K562 (cell line): ENCODE measurements around the gene USP19. TPM values are rescaled to one million over a fixed set of nuclear protein-coding genes. Genes with fewer than 3 reads are reported as not detected.

Source experiments
- ARNT ChIP-seq, 2 experiments: fragments of 450-650 bp; IDR thresholded peaks; 2 replicates each; pipeline ENCODE4 v1.6.1; 2016; ENCODE audit warnings: mild to moderate bottlenecking in 1 of 2
- BACH1 ChIP-seq: fragments of 200-800 bp; sonication (Bioruptor generic); IDR thresholded peaks from 2 replicates; pipeline ENCODE4 v1.6.1; 2016; ENCODE audit warnings: missing genetic modification characterization, missing compliant biosample characterization
- BCOR ChIP-seq: fragments of 450-650 bp; IDR thresholded peaks from 2 replicates; pipeline ENCODE4 v1.6.1; 2016
- CXXC5 ChIP-seq: fragments of 250-450 bp; sonication (Bioruptor Pico); IDR thresholded peaks from 2 replicates; pipeline ENCODE4 v1.8.0; 2022; ENCODE audit warnings: inconsistent platforms, mild to moderate bottlenecking, moderate library complexity
- FOS ChIP-seq: IDR thresholded peaks from 3 replicates; pipeline ENCODE4 v1.6.1; 2011; ENCODE audit not compliant: insufficient read length; ENCODE audit errors: extremely low read depth
- NFIX ChIP-seq: fragments of 250-450 bp; sonication (Bioruptor Pico); IDR thresholded peaks from 2 replicates; pipeline ENCODE4 v1.4.0; 2020; ENCODE audit warnings: low read depth, mild to moderate bottlenecking, moderate library complexity
- NONO ChIP-seq, 2 experiments: fragments of 200-400 bp in 1 of 2; fragments of 450-650 bp in 1 of 2; formaldehyde crosslinking in 1 of 2; IDR thresholded peaks; 2 replicates each; pipeline ENCODE4 v1.6.1; 2017; ENCODE audit warnings: low read depth in 2 of 2, mild to moderate bottlenecking in 2 of 2, moderate library complexity in 2 of 2, low read length in 1 of 2
- PTRF ChIP-seq: fragments of 450-650 bp; IDR thresholded peaks from 2 replicates; pipeline ENCODE4 v1.6.1; 2016; ENCODE audit warnings: mild to moderate bottlenecking, missing genetic modification characterization, missing compliant biosample characterization
- SMARCA4 ChIP-seq: fragments of 450-650 bp; IDR thresholded peaks from 2 replicates; pipeline ENCODE4 v1.6.1; 2016
- SREBF1 ChIP-seq: fragments of 150-350 bp; IDR thresholded peaks from 2 replicates; pipeline ENCODE4 v1.6.1; 2014; ENCODE audit warnings: antibody characterized with exemption, low read depth, low read length, borderline replicate concordance
- ZNF253 ChIP-seq: fragments of 250-450 bp; sonication (Bioruptor Pico); conservative IDR thresholded peaks from 2 replicates; pipeline ENCODE4 v1.6.1; 2021; ENCODE audit warnings: mild to moderate bottlenecking
- ZNF311 ChIP-seq: fragments of 250-450 bp; sonication (Bioruptor Pico); IDR thresholded peaks from 2 replicates; pipeline ENCODE4 v1.4.0; 2020; ENCODE audit warnings: mild to moderate bottlenecking, moderate library complexity
- ZNF644 ChIP-seq: fragments of 200-800 bp; sonication (Bioruptor generic); IDR thresholded peaks from 2 replicates; pipeline ENCODE4 v1.6.1; 2016; ENCODE audit warnings: low read depth, missing genetic modification characterization, missing compliant biosample characterization
- polyA plus RNA-seq, 8 experiments: library from polyadenylated mRNA; depleted of rRNA in 4 of 8; stranded (reverse) in 5 of 8; unstranded in 3 of 8; fragments of >200 nt; fragmentation: Nextera tagmentation in 2 of 8; fragmentation: Illumina TruSeq in 1 of 8; extraction: Ambion mirVana in 2 of 8; extraction: Trizol in 1 of 8; gene quantifications; 2 replicates each; pipeline versions ENCODE4 v1.2.1 to v1.2.3, GENCODE V29; 2011 to 2014; ENCODE audit warnings: inconsistent platforms in 1 of 8, missing spikeins in 1 of 8
- total RNA-seq, 7 experiments: library from RNA; depleted of rRNA in 6 of 7; stranded (reverse); fragments of >200 nt in 6 of 7; fragmentation: Illumina TruSeq in 2 of 7; extraction: Trizol in 2 of 7; gene quantifications; 2 replicates each; pipeline versions ENCODE4 v1.2.1 to v1.2.3, GENCODE V29; 2011 to 2021; ENCODE audit warnings: low replicate concordance in 1 of 7
- TF ChIP-seq, protein P1 (sequence below): fragments of 450-650 bp; formaldehyde crosslinking; IDR thresholded peaks from 2 replicates; pipeline ENCODE4 v1.4.0; 2022; ENCODE audit warnings: missing genetic modification characterization
- TF ChIP-seq, protein P2 (sequence below): fragments of 200-800 bp; sonication (Bioruptor generic); IDR thresholded peaks from 2 replicates; pipeline ENCODE4 v1.6.1; 2017; ENCODE audit warnings: missing genetic modification characterization, missing compliant biosample characterization
- TF ChIP-seq, protein P3 (sequence below): sonication (generic); formaldehyde crosslinking; IDR thresholded peaks from 2 replicates; pipeline ENCODE4 v1.8.0; 2022; ENCODE audit warnings: missing genetic modification reagents, mild to moderate bottlenecking, moderate library complexity, borderline replicate concordance
- TF ChIP-seq, protein P4 (sequence below): fragments of 450-650 bp; formaldehyde crosslinking; IDR thresholded peaks from 2 replicates; pipeline ENCODE4 v1.4.0; 2020; ENCODE audit warnings: mild to moderate bottlenecking, moderate library complexity
- TF ChIP-seq, protein P5 (sequence below): sonication (generic); formaldehyde crosslinking; IDR thresholded peaks from 2 replicates; pipeline ENCODE4 v1.8.1; 2023; ENCODE audit warnings: mild to moderate bottlenecking, missing genetic modification reagents, moderate library complexity
- TF ChIP-seq, protein P6 (sequence below), 2 experiments: IDR thresholded peaks; 2 replicates each; pipeline ENCODE4 v1.6.1; 2011; ENCODE audit warnings: borderline replicate concordance in 1 of 2, control low read depth in 1 of 2, low read depth in 1 of 2, low read length in 1 of 2, mild to moderate bottlenecking in 1 of 2, mixed read lengths in 1 of 2, moderate library complexity in 1 of 2; ENCODE audit not compliant: insufficient read depth in 1 of 2, insufficient read length in 1 of 2, poor library complexity in 1 of 2, severe bottlenecking in 1 of 2; ENCODE audit errors: extremely low read depth in 1 of 2

USP19 gene
- total and polyA plus RNA-seq, 9 of the 15 experiments (the other 6 are each of a cell fraction or from before 2014, with no cell fraction given): 0.24 to 65.9 (median 36.9) TPM

DNA sequence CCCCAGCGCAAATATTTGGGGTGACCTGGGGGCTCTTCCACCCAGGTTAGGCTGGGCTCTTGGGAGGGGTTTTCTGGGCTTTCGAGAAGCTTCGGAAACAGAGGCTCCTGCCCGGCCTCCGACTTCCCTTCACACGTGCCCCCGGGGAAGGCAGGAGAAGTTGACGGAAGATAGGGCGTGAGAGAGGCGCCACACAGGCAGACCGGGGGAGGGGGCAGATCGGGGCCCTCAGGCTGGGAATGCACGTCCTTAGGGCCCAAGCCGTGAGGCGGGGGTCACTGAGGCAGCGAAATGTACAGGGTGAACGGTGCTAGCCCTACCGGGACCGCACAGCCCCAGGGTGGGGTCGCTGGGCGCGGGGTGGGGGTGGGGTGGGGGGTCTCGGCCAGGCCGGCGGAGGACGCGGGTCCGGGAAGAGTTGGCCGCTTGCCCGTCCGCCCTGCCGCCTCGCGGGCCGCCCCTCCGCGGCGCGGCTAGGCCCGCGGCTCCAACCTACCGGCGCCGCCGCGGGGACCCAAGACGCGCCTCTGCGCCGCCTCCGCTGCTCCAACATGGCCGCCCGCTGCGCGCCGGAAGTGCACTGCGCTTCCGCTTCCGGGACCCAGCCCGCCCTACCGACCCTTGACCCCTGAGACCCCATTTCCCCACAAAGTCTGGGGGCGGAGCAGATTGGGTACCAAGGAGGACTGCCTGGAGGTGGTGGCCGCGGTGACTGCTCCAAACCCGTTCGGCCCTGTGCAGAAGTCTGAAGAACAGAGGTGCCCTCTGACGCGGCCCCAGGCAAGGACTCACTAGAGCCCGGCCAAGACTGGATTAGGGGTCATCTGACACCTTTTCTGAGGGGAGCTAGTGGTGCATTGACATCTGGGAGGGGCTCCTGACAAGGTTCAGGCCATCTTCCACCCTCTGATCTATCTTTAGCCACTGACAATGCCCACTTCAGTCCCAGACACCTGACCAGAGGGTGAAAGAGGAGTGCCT lies 45.4 kb upstream of the USP19 start, which contains the start of gene CCDC71 (continued):
- TF ChIP-seq NONO (IDR thresholded peaks at IDR 0.05; ENCODE audit: low read depth in 2 of 2, low read length in 1 of 2) (0 out of 4 replicates have a peak, but pooled peaks of 1 of the 2 experiments have one; percentile 23), PTRF (tag) (no peak), BACH1 (tag) (no peak), ZNF311 (CRISPR knock-in tag) (0 out of 2 replicates have a peak, but pooled peaks have one; percentile 47), BCOR (peak; percentile 87), ZNF644 (tag) (0 out of 2 replicates have a peak, but pooled peaks have one; percentile 72), SMARCA4 (no peak), ARNT (IDR thresholded peaks at IDR 0.05) (no peak), ZNF253 (CRISPR knock-in tag) (no peak), CXXC5 (CRISPR knock-in tag) (peak; percentile 77), NFIX (no peak), FOS (no peak), SREBF1 (no peak)
- TF ChIP-seq, protein P1, sequence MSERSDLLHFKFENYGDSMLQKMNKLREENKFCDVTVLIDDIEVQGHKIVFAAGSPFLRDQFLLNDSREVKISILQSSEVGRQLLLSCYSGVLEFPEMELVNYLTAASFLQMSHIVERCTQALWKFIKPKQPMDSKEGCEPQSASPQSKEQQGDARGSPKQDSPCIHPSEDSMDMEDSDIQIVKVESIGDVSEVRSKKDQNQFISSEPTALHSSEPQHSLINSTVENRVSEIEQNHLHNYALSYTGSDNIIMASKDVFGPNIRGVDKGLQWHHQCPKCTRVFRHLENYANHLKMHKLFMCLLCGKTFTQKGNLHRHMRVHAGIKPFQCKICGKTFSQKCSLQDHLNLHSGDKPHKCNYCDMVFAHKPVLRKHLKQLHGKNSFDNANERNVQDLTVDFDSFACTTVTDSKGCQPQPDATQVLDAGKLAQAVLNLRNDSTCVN (CRISPR knock-in tag): no peak
- TF ChIP-seq, protein P2, sequence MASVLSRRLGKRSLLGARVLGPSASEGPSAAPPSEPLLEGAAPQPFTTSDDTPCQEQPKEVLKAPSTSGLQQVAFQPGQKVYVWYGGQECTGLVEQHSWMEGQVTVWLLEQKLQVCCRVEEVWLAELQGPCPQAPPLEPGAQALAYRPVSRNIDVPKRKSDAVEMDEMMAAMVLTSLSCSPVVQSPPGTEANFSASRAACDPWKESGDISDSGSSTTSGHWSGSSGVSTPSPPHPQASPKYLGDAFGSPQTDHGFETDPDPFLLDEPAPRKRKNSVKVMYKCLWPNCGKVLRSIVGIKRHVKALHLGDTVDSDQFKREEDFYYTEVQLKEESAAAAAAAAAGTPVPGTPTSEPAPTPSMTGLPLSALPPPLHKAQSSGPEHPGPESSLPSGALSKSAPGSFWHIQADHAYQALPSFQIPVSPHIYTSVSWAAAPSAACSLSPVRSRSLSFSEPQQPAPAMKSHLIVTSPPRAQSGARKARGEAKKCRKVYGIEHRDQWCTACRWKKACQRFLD (CRISPR knock-in tag): peak; percentile 84; the same call in 1 of the 2 replicates
- TF ChIP-seq, protein P3, sequence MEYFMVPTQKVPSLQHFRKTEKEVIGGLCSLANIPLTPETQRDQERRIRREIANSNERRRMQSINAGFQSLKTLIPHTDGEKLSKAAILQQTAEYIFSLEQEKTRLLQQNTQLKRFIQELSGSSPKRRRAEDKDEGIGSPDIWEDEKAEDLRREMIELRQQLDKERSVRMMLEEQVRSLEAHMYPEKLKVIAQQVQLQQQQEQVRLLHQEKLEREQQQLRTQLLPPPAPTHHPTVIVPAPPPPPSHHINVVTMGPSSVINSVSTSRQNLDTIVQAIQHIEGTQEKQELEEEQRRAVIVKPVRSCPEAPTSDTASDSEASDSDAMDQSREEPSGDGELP (CRISPR knock-in tag): peak; percentile 59; the same call in 1 of the 2 replicates
- TF ChIP-seq, protein P4, sequence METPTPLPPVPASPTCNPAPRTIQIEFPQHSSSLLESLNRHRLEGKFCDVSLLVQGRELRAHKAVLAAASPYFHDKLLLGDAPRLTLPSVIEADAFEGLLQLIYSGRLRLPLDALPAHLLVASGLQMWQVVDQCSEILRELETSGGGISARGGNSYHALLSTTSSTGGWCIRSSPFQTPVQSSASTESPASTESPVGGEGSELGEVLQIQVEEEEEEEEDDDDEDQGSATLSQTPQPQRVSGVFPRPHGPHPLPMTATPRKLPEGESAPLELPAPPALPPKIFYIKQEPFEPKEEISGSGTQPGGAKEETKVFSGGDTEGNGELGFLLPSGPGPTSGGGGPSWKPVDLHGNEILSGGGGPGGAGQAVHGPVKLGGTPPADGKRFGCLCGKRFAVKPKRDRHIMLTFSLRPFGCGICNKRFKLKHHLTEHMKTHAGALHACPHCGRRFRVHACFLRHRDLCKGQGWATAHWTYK (CRISPR knock-in tag): peak; percentile 58; the same call in 1 of the 2 replicates
- TF ChIP-seq, protein P5, sequence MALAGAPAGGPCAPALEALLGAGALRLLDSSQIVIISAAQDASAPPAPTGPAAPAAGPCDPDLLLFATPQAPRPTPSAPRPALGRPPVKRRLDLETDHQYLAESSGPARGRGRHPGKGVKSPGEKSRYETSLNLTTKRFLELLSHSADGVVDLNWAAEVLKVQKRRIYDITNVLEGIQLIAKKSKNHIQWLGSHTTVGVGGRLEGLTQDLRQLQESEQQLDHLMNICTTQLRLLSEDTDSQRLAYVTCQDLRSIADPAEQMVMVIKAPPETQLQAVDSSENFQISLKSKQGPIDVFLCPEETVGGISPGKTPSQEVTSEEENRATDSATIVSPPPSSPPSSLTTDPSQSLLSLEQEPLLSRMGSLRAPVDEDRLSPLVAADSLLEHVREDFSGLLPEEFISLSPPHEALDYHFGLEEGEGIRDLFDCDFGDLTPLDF (CRISPR knock-in tag): no peak
- TF ChIP-seq, protein P6, sequence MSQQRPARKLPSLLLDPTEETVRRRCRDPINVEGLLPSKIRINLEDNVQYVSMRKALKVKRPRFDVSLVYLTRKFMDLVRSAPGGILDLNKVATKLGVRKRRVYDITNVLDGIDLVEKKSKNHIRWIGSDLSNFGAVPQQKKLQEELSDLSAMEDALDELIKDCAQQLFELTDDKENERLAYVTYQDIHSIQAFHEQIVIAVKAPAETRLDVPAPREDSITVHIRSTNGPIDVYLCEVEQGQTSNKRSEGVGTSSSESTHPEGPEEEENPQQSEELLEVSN (IDR thresholded peaks at IDR 0.05; ENCODE audit: borderline replicate concordance in 1 of 2, extremely low read depth in 1 of 2, insufficient read depth in 1 of 2, insufficient read length in 1 of 2, low read depth in 1 of 2, low read length in 1 of 2, poor library complexity in 1 of 2, severe bottlenecking in 1 of 2): peak in 1 of 2 experiments; percentile 21
